ENCODE data around the gene PRRC2B.

Gene PRRC2B

GRCh38 chr9:131411719-131412681 lies 18.1 kb downstream of the PRRC2B start:
- no peak for DNase-seq

DNA sequence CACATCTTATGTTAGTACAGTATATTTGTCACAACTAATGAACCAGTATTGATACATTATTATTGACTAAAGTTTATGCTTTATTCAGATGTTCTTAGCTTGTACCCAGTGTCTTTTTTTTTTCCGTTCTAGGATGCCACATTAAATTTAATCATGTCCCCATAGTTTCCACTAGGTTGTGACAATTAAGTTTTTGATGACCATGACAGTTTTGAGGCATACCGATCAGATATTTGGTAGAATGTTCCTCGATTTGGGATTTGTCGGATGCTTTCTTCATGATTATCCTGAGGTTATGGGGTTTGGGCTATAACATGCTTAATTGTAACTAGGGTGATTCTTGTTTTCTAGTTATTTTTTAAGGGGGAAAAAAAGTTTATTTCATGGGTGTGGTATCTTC lies 22.6 kb downstream of the PRRC2B start:
- DNase-seq: no peak

DNA sequence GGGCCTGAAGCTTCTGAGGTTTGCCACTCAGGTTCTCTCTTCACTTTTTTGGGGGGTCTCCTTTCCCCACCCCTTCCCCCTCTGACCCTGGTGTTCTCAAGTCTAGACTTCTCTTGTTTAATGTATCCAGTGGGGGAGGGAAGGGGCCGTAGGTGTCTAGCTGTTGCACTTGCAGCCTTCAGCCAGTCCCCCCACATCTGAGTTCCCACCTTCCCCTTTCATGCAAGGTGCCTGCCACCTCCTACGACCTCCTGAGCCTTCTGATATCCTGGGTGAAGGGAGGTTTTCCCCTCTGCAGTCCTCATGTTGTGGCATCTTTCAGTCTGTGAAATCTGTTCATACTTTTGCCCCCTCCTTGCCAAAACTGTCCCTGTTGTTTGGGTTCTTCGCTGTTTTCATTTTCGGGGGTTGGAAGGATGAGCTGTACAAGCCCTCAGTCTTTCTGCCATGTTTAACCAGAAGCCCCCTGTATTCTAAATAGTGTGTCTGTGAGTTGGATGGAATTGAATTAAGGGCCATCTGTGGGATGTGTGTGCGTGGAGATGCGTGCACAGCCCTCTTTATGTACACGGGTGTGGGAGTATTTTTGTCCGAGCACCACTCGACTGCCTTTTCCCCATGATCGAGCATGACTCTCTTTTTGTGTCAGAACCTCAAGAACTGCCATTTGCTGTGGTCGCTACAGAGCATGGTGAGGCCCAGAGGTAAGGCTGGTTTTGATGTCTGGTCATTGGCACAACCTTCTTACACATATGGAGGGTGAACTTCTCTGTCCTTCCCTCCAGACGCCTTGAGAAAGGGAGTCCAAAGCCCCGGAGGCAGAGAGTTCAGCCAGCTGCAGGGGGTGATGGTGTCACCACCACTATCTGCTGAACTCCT lies 23.6 kb downstream of the PRRC2B start:
- peak; percentile 29 for DNase-seq

DNA sequence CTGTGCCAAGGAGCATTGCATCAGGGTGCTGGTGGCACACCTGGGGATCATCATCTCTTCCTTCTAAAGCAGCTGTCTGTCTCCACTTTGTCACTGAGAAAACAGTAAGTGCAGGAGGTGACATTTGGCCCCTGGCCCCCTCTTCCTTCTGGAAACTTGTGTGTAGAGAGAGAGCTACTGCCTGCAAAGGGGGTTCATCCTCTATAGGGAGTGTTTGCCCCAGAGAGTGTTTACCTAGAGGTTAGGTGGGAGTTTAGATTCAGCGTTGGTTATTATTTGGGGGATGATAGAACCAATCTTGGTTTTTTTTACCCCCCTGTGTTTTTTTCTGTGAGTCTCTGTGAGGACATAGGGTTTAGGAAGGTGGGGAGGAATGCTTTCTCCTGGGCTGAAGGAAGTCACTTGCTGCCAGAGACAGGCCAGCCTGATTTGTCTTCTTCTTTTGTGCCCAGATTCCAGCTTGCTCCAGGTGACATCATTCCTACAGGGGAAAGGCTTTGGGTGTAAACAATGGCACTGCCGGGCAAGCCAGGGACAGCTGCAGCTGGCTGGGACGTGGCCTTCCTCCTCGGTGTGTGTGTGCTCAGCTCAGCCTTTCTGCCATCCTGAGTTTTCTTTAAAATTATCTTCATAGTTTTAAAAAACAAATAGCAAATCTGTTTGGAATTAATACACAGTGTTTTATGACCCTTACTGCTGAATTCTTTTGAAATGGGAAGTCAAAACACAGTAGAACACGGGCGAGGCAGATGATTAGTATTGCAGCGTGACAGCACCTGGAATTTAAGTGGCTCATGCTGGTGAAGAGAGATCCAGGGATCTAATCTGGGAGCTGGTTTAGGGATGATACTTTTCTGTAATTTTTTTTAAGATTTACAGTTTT lies 24.5 kb downstream of the PRRC2B start:
- no peak for DNase-seq

DNA sequence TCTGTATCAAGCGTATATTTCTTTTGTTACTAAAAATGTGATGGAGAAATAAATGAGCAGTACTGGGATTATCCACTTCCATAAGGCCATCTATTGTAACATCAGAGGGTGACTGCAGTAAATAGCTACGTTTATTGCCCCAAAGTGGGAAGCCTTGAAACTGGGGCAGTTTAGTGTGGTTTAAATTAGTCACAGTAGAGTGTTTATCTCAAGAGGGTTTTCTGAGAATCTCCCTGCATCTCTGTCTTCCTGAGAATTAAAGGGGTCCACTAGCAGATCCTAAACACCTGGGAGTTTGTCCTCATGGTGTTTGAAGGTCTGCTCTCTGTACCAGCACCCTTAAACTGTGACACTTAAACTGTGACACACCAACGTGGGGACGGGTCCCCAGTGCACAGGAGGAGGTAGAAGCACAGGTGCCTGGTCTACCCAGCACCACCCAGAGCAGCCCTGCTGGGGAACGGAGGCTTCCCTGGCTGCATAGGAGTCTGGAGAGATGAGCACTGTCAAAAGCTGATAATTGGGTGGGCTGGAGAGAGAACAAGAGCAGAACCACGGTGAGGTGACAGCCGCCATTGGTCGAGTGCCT lies 25.2 kb downstream of the PRRC2B start:
- DNase-seq: peak; percentile 31

DNA sequence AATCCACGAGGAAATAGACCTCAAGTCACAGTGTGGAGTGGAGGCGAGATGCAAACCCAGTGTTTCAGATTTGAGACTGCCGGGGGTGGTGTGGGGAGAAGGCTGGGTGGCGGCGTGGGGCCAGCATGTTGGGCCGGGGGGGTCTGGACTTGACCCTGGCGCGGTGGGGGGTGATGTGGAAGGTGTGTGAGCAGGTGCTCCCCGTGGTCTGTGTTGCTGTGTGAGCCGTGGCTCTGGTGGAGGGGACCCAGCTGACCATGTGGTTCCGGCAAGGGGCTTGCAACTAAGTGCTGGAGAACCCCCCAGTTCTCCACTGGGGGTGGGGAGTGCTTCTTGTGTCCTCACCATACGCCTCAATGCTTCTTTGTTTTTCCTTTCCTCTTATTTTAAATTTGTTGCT lies 25.8 kb downstream of the PRRC2B start:
- no peak for DNase-seq

DNA sequence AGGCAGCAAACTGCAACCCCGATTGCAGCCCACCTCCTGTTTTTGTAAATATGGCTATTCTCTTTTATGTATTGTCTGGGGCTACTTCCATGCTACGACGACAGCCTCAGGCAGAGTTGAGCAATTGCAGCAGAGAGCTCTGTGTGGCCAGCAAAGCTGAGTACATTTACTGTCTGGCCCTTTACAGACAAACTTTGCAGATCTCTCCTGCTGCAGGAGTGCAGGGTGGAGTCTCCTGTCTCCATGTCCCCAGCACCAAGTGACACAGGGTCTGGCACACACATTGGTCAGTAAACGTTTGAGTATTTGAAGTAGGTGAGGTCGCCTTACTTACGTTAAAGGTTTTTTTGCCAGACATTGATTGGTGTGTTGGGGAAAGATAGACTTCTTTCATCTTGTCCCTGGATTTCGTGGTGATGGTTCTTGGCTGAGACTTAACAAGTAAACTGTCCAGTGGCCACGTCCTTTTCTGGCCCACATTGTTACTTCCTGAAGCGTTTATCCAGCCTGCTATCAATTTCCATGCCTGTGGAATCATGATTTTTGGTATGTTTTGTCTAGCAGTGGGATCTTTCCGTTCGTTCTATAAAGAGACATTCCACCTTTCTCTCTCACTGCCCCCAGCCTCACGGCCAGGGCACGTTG lies 27.2 kb downstream of the PRRC2B start:
- DNase-seq: no peak

- no peak for DNase-seq
These were observed 27.8 kb downstream of the PRRC2B start for GRCh38 chr9:131421691-131422090.

DNA sequence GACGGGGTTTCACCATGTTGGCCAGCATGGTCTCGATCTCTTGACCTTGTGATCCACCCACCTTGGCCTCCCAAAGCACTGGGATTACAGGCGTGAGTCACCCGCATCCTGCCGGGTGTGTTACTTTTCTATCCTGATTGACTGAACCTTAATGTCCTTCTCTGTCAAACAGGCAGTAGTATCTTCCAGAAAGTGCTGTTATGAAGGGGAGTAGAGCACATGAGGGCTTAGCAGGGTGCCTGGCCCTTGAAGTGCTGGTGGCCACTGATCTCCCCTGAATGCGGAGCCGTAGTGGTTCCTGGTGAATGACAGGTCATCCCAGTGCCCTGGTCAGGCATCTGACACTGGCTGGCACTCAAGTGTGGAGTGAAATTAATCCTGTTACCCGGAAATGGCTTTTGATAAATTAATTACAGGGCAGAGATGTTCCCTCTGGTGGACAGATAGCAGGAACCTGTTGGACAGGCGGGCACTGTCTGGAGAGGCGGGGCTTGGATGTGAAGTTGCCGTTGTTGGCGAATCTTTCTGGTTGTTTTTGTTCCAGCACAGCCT lies 28.4 kb downstream of the PRRC2B start:
- DNase-seq: no peak

- DNase-seq: peak; percentile 18
These were observed 29.3 kb downstream of the PRRC2B start for GRCh38 chr9:131423171-131423581.

GRCh38 chr9:131426545-131426944 lies 32.7 kb downstream of the PRRC2B start:
- no peak for DNase-seq

DNA sequence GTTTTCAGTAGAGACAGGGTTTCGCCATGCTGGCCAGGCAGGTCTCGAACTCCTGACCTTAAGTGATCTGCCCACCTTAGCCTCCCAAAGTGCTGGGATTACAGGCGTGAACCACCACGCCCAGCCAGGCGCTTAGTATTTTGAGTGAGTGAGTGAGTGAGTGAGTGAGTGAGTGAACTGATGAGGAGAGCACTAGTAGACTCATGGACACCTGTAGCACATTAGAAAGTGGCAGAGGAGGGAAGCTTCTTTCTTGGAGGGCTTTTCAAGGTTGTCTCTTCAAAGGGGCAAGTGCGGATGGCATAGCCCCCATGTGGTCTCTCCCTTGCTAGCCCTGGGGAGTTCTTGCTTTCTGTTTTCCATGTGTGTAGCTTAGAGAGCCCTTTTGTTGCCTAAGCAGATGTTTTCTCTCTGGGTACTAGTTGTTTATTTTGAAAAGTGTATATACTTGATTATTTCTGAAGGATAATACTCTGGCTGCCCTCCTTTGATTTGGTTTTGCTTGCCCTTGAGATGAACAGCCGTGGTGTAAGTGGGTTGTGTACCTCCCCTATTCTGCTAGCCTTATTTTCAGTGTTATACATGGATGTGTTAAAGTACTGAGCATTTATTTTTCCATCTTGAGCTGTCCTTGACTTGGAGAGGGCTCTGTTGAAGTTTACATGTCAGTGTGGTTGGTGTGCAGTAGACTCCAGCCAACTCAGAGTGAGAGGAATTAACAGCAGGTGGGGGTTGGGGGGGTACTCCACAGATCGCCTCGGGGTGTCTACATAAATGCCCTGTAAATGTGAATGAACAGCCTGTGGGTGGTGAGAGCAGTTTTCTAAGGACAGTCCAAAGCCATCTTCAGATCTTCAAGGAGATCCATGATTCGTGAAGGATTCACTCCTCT lies 35.5 kb downstream of the PRRC2B start:
- DNase-seq: no peak

DNA sequence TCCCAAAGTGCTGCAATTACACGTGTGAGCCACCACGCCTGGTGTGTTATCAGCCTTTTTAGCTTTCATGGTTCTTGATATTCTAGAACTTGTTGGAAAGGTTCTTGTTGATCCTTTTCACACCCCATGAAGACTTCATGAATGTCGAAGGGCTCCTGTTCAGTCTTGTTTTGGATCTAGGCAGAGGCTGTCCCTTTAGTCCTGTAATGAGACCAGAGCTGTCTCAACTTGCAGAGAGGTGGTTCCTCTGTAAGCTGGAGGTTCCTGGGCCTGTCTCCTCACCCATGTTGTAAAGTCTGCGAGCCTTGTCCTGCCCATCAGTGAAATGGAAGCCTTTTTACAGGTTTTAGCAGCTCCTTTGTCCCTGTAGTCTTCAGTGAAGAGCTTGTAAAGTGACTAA lies 38.2 kb downstream of the PRRC2B start:
- no peak for DNase-seq

DNA sequence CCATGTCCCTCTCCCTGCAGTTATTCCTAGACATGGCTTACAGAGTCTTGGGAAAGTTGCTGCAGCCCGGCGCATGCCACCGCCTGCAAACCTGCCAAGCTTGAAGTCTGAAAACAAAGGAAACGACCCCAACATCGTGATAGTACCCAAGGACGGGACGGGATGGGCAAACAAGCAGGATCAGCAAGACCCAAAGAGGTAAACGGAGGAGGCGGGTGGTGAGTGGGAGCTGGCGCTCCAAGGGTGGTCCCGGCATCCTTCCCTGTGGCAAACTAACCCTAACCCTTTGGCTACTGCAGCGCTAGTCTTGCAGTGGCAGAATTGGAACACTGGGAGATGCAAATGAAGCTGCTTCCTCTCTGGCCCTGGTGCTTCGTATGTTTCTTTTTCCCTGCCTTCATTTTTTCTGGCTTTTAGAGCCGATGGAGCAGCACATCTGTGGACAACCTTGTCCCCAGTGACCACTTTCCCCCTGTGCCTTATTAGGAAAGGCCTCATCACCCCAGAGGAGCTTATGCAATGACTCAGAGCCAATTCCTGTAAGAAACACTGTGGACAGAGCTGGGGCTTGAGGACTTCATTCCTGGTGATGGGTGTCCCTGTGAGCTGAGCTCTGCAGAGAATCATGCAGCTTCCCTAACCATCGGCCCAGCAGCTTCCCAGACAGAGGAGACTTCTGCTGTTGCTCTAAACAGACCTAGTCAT lies 38.9 kb downstream of the PRRC2B start:
- DNase-seq: no peak

DNA sequence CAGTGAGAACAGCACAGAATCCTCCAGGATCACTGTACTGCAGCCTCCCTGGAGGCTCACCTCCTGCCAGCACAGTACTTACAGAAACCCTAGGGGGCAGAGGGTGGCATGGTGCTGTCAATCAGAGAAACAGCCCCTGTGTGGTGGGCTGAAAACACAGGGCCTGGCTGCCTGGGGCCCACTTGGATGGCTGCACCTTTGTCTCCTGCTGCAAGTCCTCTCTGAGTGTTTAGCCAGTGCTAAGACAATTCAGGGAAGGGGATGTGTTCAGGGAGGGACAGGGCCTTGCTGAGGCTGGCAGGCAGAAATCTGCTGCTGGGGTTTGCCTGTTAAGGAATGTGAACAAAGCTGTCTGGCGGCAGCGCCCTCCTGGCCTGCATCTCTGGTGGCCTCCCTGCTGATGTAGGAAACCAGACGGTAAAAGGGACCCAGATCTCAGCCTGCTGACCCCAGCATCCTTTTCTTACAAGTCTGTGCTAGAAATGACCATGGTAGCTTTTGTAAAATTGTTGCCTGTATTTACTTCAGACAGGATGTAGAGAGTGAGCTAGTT lies 39.5 kb downstream of the PRRC2B start:
- DNase-seq: no peak

DNA sequence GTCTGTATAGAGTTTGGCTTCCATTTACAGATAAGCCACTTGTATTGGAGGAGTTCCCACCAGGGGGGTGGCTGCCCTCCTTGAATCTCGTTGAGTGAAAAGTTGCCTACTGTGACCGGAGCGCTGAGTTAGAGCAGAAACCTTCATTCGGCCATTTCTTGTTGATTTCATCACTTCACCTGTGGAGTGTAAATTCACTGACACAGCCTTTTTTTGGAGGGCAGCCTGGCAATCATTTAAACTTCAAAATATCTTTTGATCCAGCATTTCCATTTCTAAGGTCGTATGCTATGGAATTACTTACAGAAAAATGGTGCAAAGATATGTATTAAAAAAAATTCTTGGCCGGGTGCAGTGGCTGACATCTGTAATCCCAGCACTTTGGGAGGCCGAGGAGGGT lies 40.8 kb downstream of the PRRC2B start:
- DNase-seq: no peak

- DNase-seq: no peak
These were observed 42.5 kb downstream of the PRRC2B start for GRCh38 chr9:131436376-131436775.

DNA sequence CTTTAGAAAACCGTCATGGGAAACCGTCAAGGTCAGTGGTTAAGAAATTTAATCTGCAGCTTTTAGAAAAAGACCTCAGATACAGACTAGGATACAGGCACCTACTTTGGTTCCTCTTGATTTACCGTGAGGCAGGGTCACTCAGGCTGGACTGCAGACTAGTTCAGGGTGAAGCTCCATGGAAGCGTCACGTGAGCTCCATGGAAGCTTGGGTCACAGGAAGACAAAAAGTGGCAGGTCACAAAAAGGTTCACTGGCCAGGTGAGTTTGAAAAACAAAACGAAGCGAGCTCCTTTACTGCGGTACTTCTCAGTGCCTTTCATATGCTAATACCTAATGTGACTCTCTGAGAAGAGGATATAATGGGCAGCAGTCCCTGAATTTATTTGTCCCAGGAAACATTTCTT lies 43.0 kb downstream of the PRRC2B start:
- no peak for DNase-seq

DNA sequence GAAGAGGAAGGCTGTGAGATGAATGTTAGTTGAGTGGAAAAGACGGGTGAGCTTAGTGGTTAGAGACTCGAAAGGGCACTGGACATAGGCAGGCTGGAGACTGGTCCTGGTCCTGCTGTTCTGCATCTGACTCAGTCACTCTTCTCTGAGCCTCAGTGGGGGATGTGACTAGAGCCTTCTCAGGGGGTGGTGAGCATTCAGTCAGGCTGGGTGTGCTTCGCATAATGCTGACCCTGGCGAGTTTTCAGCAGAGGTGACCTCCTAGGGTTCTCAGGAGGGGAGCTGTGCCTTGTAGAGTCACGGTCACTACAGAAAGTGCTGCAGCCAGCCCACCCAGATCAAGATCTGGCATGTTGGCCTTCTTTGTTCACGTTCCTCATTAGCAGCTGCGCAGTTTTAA lies 44.3 kb downstream of the PRRC2B start:
- no peak for DNase-seq
